SK-N-SH (cell line): ENCODE results near the gene PNKP. TPM values are rescaled to one million over a fixed set of nuclear protein-coding genes. Genes with fewer than 3 reads are reported as not detected.

ENCODE experiments used
- CTCF ChIA-PET: fragments of 300-600, 350-600 bp; formaldehyde crosslinking; extraction: SDS; loops from one replicate; lab custom pipeline; 2021; lab: Yijun Ruan, JAX
- POLR2A ChIA-PET: fragments of 350-600 bp; sonication (Branson Sonifier 250); formaldehyde crosslinking; extraction: SDS; loops from one replicate; lab custom pipeline; 2020; ENCODE audit warnings: antibody characterized with exemption, inconsistent platforms; lab: Yijun Ruan, JAX
- DNase-seq: peaks from one replicate; pipeline ENCODE4 v3.0.0; 2012
- H2AFZ ChIP-seq: fragments of 200-600 bp; sonication (generic); 2 replicates; pipeline ENCODE4 v1.8.1; 2016; ENCODE audit warnings: antibody characterized with exemption, mild to moderate bottlenecking, low read depth
- H3F3A ChIP-seq: fragments of 200-600 bp; sonication (generic); replicated peaks from 2 replicates; pipeline ENCODE3; 2016; ENCODE audit warnings: antibody characterized with exemption, mild to moderate bottlenecking; ENCODE audit not compliant: insufficient read depth
- H3K27ac ChIP-seq, 2 experiments: fragments of 200-500 bp in 1 of 2; fragments of 200-600 bp in 1 of 2; sonication (Bioruptor generic) in 1 of 2; sonication (generic), shearing (Covaris generic) in 1 of 2; 2 replicates each; pipeline versions ENCODE4 v1.5.1 to v1.6.1; 2014 to 2016; ENCODE audit warnings: low read depth in 2 of 2, inconsistent platforms in 1 of 2, low read length in 1 of 2, mild to moderate bottlenecking in 1 of 2, mixed read lengths in 1 of 2
- H3K27me3 ChIP-seq: fragments of 200-600 bp; sonication (generic), shearing (Covaris generic); 2 replicates; pipeline ENCODE4 v1.6.1; 2016; ENCODE audit warnings: mixed run types; ENCODE audit not compliant: insufficient read depth
- H3K36me3 ChIP-seq, 2 experiments: fragments of 200-500 bp in 1 of 2; fragments of 200-600 bp in 1 of 2; sonication (Bioruptor generic) in 1 of 2; sonication (generic) in 1 of 2; replicated peaks in 1 of 2; 2 replicates each; pipeline versions ENCODE3 to v1.5.1; 2014 to 2016; ENCODE audit warnings: low read length in 1 of 2, mild to moderate bottlenecking in 1 of 2; ENCODE audit not compliant: insufficient read depth in 2 of 2, control insufficient read depth in 1 of 2
- H3K4me1 ChIP-seq, 2 experiments: fragments of 200-500 bp in 1 of 2; fragments of 200-600 bp in 1 of 2; sonication (Bioruptor generic) in 1 of 2; sonication (generic), shearing (Covaris generic) in 1 of 2; 2 replicates each; pipeline versions ENCODE4 v1.5.1 to v1.6.1; 2014 to 2016; ENCODE audit warnings: low read depth in 1 of 2, low read length in 1 of 2, mixed run types in 1 of 2; ENCODE audit not compliant: insufficient read depth in 2 of 2, control insufficient read depth in 1 of 2
- H3K4me2 ChIP-seq: fragments of 200-600 bp; sonication (generic), shearing (Covaris generic); 2 replicates; pipeline ENCODE4 v1.6.1; 2017; ENCODE audit warnings: mixed run types
- H3K4me3 ChIP-seq, 2 experiments: fragments of 200-500 bp in 1 of 2; fragments of 200-600 bp in 1 of 2; sonication (Bioruptor generic) in 1 of 2; sonication (generic), shearing (Covaris generic) in 1 of 2; 2 replicates each; pipeline versions ENCODE4 v1.5.1 to v1.8.1; 2014 to 2016; ENCODE audit warnings: low read depth in 2 of 2, inconsistent platforms in 1 of 2, low read length in 1 of 2, mild to moderate bottlenecking in 1 of 2, mixed read lengths in 1 of 2, moderate library complexity in 1 of 2
- H3K79me2 ChIP-seq: fragments of 200-600 bp; sonication (generic); 2 replicates; pipeline ENCODE4 v1.8.1; 2017; ENCODE audit warnings: mild to moderate bottlenecking; ENCODE audit not compliant: insufficient read depth
- H3K9ac ChIP-seq: fragments of 200-600 bp; sonication (generic); 2 replicates; pipeline ENCODE4 v1.6.1; 2017; ENCODE audit warnings: mixed run types
- H3K9me2 ChIP-seq: fragments of 200-600 bp; sonication (generic); 2 replicates; pipeline ENCODE4 v1.6.1; 2017; ENCODE audit warnings: mixed run types
- H3K9me3 ChIP-seq: fragments of 200-600 bp; sonication (generic); 2 replicates; pipeline ENCODE4 v1.6.1; 2017; ENCODE audit warnings: mixed run types, mild to moderate bottlenecking, moderate library complexity
- H4K20me1 ChIP-seq: fragments of 200-600 bp; sonication (generic); 2 replicates; pipeline ENCODE4 v1.6.1; 2017; ENCODE audit warnings: mild to moderate bottlenecking, mixed run types; ENCODE audit not compliant: insufficient read depth
- CHD2 ChIP-seq: fragments of 150-350 bp; IDR thresholded peaks from 2 replicates; pipeline ENCODE4 v1.6.1; 2018; ENCODE audit warnings: low read length; ENCODE audit not compliant: partially characterized antibody
- EP300 ChIP-seq, 2 experiments: IDR thresholded peaks; 2 replicates each; pipeline versions ENCODE4 v1.4.0 to v1.6.1; 2012; ENCODE audit warnings: borderline replicate concordance in 1 of 2, low read depth in 1 of 2, low read length in 1 of 2
- EZH2phosphoT487 ChIP-seq: fragments of 200-600 bp; sonication (generic); IDR thresholded peaks from 2 replicates; pipeline ENCODE4 v1.6.1; 2017; ENCODE audit warnings: low read depth, mixed run types, mild to moderate bottlenecking, antibody characterized with exemption, moderate library complexity, borderline replicate concordance
- GABPA ChIP-seq: IDR thresholded peaks from 2 replicates; pipeline ENCODE4 v1.4.0; 2012; ENCODE audit warnings: low read depth, mild to moderate bottlenecking
- MEF2A ChIP-seq: IDR thresholded peaks from 2 replicates; pipeline ENCODE4 v1.4.0; 2012; ENCODE audit warnings: low read depth, borderline replicate concordance
- NFIC ChIP-seq: IDR thresholded peaks from 2 replicates; pipeline ENCODE4 v1.4.0; 2012; ENCODE audit warnings: borderline replicate concordance
- RAD21 ChIP-seq: IDR thresholded peaks from 2 replicates; pipeline ENCODE4 v1.6.1; 2012; ENCODE audit warnings: mild to moderate bottlenecking, low read length
- SIN3A ChIP-seq: IDR thresholded peaks from 2 replicates; pipeline ENCODE4 v1.6.1; 2012; ENCODE audit warnings: low read depth, mild to moderate bottlenecking, low read length, moderate library complexity, borderline replicate concordance
- TEAD4 ChIP-seq: IDR thresholded peaks from 2 replicates; pipeline ENCODE4 v1.4.0; 2012; ENCODE audit warnings: mild to moderate bottlenecking, borderline replicate concordance; ENCODE audit not compliant: insufficient read depth
- WGBS: methylation state at CpG from one replicate; pipeline ENCODE4 v1.1.6; 2017; ENCODE audit warnings: low lambda C conversion rate; 5-methylcytosine and 5-hydroxymethylcytosine counted together
- polyA plus RNA-seq, 3 experiments: library from polyadenylated mRNA; depleted of rRNA; stranded (reverse); fragments of >200 nt; gene quantifications; 2 replicates each; pipeline ENCODE4 v1.2.3, GENCODE V29; 2012
- small RNA-seq, 7 experiments: library from RNA; depleted of rRNA; stranded (forward); fragments of <200 nt; gene quantifications; one replicate each; pipeline ENCODE3, GENCODE V24; 2012
- TF ChIP-seq, protein P1 (sequence below): IDR thresholded peaks from 2 replicates; pipeline ENCODE4; 2012
- TF ChIP-seq, protein P2 (sequence below): fragments of 200-600 bp; sonication (generic); IDR thresholded peaks from 2 replicates; pipeline ENCODE4 v1.6.1; 2017; ENCODE audit warnings: antibody characterized with exemption, mild to moderate bottlenecking, moderate library complexity

The PNKP gene
- polyA plus RNA-seq, 1 of the 3 experiments (the other 2 are of a cell fraction) = 52.0 TPM

- Histone ChIP-seq H3K4me3 (no peak overlapping the region), H3F3A (peaks cover 22% of the 10 kb centered on the region), H3K4me1 (peaks cover 12 to 19% of the 10 kb centered on the region in 2 experiments), H3K9ac (no peak overlapping the region), H3K79me2 (no peaks in the 10 kb centered on the region), H3K9me3 (no peaks in the 10 kb centered on the region), H3K27ac (no peak overlapping the region), H3K4me2 (no peak overlapping the region), H3K9me2 (no peaks in the 10 kb centered on the region), H3K27me3 (no peaks in the 10 kb centered on the region), H2AFZ (no peak overlapping the region), H4K20me1 (peaks cover 4% of the 10 kb centered on the region; the same call in 1 of the 2 replicates), H3K36me3 (peaks cover 3 to 9% of the 10 kb centered on the region in 2 experiments)
- CTCF ChIA-PET = interaction anchor here (0.6 kb wide), 1 partner anchor 135 kb away, joined by 3 read pairs; no protein-coding TSS in a partner anchor
- WGBS = 100% methylated on average over 4 of the region's 6 CpGs
- DNase-seq = no peak
- POLR2A ChIA-PET = no interaction called here
- TF ChIP-seq EZH2phosphoT487 (no peak), CHD2 (no peak), EP300 (IDR thresholded peaks at IDR 0.05; ENCODE audit: borderline replicate concordance in 1 of 2, low read depth in 1 of 2, low read length in 1 of 2) (no peak), NFIC (no peak), SIN3A (no peak), GABPA (no peak), TEAD4 (no peak), RAD21 (no peak), MEF2A (no peak)
- TF ChIP-seq, protein P1, sequence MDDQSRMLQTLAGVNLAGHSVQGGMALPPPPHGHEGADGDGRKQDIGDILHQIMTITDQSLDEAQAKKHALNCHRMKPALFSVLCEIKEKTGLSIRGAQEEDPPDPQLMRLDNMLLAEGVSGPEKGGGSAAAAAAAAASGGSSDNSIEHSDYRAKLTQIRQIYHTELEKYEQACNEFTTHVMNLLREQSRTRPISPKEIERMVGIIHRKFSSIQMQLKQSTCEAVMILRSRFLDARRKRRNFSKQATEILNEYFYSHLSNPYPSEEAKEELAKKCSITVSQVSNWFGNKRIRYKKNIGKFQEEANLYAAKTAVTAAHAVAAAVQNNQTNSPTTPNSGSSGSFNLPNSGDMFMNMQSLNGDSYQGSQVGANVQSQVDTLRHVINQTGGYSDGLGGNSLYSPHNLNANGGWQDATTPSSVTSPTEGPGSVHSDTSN = no peak
- TF ChIP-seq, protein P2, sequence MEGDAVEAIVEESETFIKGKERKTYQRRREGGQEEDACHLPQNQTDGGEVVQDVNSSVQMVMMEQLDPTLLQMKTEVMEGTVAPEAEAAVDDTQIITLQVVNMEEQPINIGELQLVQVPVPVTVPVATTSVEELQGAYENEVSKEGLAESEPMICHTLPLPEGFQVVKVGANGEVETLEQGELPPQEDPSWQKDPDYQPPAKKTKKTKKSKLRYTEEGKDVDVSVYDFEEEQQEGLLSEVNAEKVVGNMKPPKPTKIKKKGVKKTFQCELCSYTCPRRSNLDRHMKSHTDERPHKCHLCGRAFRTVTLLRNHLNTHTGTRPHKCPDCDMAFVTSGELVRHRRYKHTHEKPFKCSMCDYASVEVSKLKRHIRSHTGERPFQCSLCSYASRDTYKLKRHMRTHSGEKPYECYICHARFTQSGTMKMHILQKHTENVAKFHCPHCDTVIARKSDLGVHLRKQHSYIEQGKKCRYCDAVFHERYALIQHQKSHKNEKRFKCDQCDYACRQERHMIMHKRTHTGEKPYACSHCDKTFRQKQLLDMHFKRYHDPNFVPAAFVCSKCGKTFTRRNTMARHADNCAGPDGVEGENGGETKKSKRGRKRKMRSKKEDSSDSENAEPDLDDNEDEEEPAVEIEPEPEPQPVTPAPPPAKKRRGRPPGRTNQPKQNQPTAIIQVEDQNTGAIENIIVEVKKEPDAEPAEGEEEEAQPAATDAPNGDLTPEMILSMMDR = no peak
Observed at GRCh38 chr19:49811328-49811727, 56.0 kb downstream of the PNKP start.

Small RNA genes lying within 50 kb of the gene (small RNA-seq; reads per million reads assigned to genes)
- 0 reads per million in 7 experiments for gene MIR4749

Other genes with a start within 250 kb of the PNKP start
- gene RRAS, start 227.4 kb downstream of the PNKP start, polyA plus RNA-seq (2012; rRNA removed) = 113 and 141 TPM in 2 replicates
- gene SCAF1, start 225.4 kb downstream of the PNKP start, polyA plus RNA-seq (2012; rRNA removed) = 5.5 and 9.5 TPM in 2 replicates
- gene IRF3, start 201.7 kb downstream of the PNKP start, polyA plus RNA-seq (2012; rRNA removed) = 85.9 and 112 TPM in 2 replicates
- 20.3 and 27.9 TPM in 2 replicates for gene BCL2L12, start 201.6 kb downstream of the PNKP start, polyA plus RNA-seq (2012; rRNA removed)
- 774 and 789 TPM in 2 replicates for gene PRMT1, start 190.3 kb downstream of the PNKP start, polyA plus RNA-seq (2012; rRNA removed)
- gene ADM5, start 178.0 kb downstream of the PNKP start, polyA plus RNA-seq (2012; rRNA removed) = 1.3 TPM in 2 replicates
- 118 and 139 TPM in 2 replicates for gene CPT1C, start 176.5 kb downstream of the PNKP start, polyA plus RNA-seq (2012; rRNA removed)
- not detected in 2 replicates for gene TSKS, start 104.3 kb downstream of the PNKP start, polyA plus RNA-seq (2012; rRNA removed)
- gene AP2A1, start 100.6 kb downstream of the PNKP start, polyA plus RNA-seq (2012; rRNA removed) = 59.6 and 74.8 TPM in 2 replicates
- 23.7 and 29.9 TPM in 2 replicates for gene FUZ, start 54.3 kb downstream of the PNKP start, polyA plus RNA-seq (2012; rRNA removed)
- gene MED25, start 49.3 kb downstream of the PNKP start, polyA plus RNA-seq (2012; rRNA removed) = 15.7 and 30.2 TPM in 2 replicates
- 56.1 and 95.0 TPM in 2 replicates for gene PTOV1, start 16.4 kb downstream of the PNKP start, polyA plus RNA-seq (2012; rRNA removed)
- gene AKT1S1, start 9.8 kb upstream of the PNKP start, polyA plus RNA-seq (2012; rRNA removed) = 56.7 and 63.7 TPM in 2 replicates
- 27.3 and 28.3 TPM in 2 replicates for gene TBC1D17, start 10.1 kb upstream of the PNKP start, polyA plus RNA-seq (2012; rRNA removed)
- 0.35 and 0.50 TPM in 2 replicates for gene IL4I1, start 29.3 kb upstream of the PNKP start, polyA plus RNA-seq (2012; rRNA removed)
- gene ATF5, start 61.6 kb upstream of the PNKP start, polyA plus RNA-seq (2012; rRNA removed) = 11.1 and 11.7 TPM in 2 replicates
- gene NUP62, start 61.9 kb upstream of the PNKP start, polyA plus RNA-seq (2012; rRNA removed) = 14.6 and 16.2 TPM in 2 replicates
- not detected in 2 replicates for gene SIGLEC11, start 93.6 kb upstream of the PNKP start, polyA plus RNA-seq (2012; rRNA removed)
- 30.3 and 33.5 TPM in 2 replicates for gene VRK3, start 157.8 kb upstream of the PNKP start, polyA plus RNA-seq (2012; rRNA removed)
- 5.4 and 5.9 TPM in 2 replicates for gene ZNF473, start 158.4 kb upstream of the PNKP start, polyA plus RNA-seq (2012; rRNA removed)